NCI-H1092 treated with DMSO at 0.1 percent for 48 hours (cell line): ENCODE measurements around the gene CORO6.
A peak's percentile ranks its signal among the peaks of the same experiment; 100 is the strongest.
"Not testable (repeated sequence)": the region's sequence is repeated elsewhere in the genome, so short reads cannot be mapped to it uniquely, and the experiment has no call there.

ENCODE experiments used
- DNase-seq: peaks from one replicate; lab custom pipeline; 2025; lab: John Stamatoyannopoulos, UW

The CORO6 gene

GRCh38 chr17:29622337-29623282 is at the start of gene CORO6:
Gene CORO6, minus strand, starts transcription at chr17:29622912. Its CDS starts 1,491 bp downstream, at chr17:29621421.
- DNase-seq = peak; percentile 56

DNA sequence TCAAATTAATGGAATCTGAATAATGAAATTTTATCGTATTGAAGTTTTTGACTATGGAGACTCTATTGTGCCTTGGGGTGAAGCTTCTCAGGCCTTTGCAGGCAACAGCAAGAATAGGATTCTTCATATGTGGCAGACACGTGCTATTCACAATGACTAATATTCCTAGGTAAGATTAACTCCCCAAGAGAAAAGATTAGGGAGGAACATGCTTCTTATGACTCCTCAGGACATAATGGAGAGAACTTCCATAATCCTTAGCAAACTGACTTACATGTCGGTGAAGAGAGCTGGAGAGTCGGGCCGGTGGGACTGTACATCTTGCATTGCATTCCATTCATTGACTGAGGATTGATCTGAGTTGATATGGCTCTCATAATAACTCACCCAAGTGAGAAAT is 48.9 kb upstream of the CORO6 start:
- DNase-seq = no peak

DNA sequence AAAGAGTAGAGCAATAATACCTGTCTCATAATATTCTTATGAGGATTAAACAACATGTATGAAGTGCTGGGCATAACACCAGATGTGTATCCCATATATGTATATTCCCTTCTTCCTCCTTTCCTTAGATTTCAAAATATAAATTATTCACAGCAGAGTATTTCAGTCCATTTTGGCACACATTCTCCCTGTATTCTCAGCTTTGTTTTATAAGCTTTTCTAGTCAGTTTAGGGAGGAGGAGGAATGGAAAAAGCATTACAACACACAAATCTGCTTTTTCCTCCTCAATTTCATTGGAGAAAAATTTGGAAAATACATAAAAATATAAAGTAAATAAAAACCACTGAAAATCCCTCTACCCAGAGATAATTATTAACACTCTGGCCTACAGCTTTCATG is 46.6 kb upstream of the CORO6 start:
- DNase-seq = no peak

DNA sequence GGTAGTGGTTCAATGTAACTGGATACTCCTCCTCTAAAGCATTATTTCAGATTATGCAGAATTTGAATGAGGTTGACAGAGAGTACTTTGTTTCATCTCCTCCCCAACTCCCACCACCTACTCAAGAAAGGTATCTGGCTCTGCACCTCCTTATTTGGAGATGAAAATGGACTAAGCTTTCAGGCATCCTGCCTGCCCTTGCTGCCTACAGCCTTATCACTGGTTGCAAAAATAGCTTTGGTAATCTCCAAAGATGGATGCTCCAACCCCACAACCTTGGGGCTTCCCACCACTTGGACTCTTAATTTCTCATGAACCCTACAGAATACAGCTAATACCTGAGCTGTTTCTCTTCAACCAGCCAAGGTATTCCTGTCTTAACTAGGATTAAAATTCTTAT is 45.3 kb upstream of the CORO6 start:
- DNase-seq = no peak

- DNase-seq = no peak
These were observed 42.7 kb upstream of the CORO6 start for GRCh38 chr17:29665481-29665810.

- DNase-seq = no peak
These were observed 42.2 kb upstream of the CORO6 start for GRCh38 chr17:29664743-29665480.

DNA sequence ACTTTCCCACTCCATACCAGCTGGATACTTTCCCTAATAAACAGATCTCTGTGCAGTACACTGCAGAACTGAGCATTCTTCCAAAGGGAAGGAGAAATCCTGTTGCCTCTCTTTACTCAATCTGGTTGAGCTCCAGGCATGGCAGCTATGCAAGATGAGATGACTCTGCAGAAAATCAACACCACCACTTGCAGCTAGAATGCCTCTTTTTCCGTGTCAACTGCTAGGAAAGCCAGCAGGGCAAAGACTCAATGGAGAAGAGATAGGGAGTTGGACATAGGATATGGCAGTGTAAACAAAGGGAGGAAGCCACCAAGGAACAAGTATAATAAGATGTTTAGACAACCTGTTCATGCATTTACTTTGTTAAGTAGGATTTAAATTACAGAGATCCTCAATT is 40.4 kb upstream of the CORO6 start:
- DNase-seq = peak; percentile 6

DNA sequence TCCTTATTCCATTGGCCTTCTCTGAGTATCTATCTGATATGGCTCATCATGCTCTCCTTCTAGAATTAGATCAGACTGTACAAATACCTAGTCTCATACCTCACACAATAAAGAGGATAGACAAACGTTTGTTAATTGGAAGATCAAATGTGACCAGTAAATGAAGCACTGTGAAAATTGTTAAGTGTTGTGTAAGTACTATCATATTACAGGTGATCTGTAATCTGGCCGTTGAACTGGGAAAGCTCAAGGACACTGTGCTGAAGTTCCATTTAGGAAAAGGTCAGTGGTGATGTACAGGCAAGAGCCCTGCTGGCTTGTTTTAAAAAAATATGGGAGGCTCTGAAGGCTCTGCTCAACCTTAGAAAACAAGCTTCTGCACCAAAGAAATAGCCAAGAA is 38.5 kb upstream of the CORO6 start:
- DNase-seq = peak; percentile 25

GRCh38 chr17:29659155-29659554 is 36.4 kb upstream of the CORO6 start:
- no peak for DNase-seq

DNA sequence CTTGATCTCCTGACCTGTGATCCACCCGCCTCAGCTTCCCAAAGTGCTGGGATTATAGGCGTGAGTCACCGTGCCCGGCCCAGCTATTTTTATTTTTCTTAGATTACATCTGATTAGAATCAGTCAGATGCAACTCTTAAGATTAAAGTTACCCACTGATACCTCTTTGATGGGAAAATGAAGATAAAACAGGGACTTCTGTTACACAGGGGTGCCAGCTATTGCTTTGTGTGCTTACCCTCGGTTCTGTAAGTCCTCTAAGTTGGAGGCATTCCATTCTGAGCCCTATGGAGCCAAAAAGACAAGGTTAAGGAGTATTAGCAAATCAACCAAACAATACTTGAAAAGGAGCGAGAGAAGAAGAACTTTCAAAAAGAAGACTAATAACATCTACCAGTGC is 32.6 kb upstream of the CORO6 start:
- DNase-seq = no peak

DNA sequence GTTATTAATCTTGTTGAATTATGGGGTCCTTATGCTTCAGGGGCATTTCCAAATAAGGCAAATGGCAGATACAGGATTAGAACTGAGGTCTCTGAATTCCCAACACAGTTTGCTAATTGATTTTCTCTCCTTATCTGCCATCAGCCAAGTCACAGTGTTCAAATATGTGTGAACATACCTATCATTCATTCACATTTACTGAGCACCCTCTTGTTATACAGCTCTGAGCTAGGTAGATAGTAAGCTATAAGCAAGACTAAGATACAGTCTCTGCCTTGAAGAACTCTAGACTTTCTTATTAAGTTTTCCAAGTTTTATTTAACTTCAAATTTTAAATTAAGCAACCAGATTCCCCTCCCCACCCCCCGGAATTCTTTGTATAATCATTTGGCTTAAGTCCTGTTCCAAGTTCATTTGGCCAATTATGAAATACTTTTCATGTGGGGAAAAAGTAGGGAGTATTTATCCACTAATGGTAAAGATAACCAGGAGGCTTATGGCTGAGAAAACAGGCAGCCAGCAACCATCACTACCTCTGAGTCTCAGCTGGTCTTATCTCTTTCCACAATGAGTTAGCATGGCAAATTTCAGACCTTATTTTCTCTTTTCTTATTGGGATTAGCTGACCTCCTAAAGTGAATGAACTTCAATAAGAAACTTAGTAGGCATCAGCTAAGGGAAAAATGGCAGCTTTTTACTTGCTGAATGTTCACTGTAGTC is 31.4 kb upstream of the CORO6 start:
- DNase-seq = no peak

DNA sequence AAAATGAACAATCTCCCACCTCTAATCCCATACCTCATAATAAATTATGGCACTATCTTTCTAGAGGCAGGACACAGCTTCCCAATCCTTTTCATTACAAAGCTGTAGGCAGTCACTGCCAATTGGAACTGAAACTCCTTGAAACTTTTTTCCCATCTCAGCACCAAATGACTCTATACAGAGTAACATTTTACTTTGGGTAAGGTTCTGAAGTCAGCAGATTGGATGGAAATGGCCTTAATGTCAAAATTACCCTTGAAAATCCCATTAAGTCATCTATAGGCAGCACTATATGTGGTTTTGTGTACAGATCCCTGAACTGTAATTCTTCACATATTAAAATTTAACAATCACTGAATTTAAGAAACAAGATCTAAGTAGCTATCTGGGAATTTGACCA is 30.3 kb upstream of the CORO6 start:
- DNase-seq = no peak

DNA sequence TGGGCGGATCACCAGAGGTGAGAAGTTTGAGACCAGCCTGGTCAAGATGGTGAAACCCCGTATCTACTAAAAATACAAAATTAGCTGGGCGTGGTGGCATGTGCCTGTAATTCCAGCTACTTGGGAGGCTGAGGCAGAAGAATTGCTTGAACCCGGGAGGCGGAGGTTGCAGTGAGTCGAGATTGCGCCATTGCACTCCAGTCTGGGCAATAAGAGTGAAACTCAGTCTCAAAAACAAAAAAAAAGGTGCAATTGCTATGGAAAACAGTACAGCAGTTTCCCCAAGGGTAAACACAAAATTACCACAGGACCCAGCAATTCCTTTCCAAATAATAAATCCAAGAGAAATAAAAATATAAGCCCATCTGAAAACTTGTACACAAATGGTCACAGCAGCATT is 29.2 kb upstream of the CORO6 start:
- DNase-seq = not testable (repeated sequence)

DNA sequence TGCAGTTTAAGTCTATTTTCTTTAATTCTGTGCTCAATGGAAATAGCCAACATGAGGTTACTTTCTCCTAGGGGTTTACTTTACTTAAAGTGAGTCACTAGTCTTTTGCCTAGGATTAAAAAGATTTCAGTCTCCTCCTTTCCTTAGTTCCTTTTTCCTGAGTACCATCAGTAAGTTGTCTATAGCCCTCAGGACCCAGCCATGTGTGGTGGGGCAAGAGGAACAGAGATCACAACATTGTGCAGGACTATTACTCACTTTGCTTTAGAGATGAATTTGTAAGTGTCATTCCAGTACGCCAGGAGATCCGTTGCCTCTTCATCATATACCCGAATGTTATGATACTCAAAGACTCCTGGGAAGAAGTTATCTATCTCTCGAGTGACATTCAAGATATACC is 27.7 kb upstream of the CORO6 start:
- DNase-seq = no peak

GRCh38 chr17:29649359-29649758 is 26.6 kb upstream of the CORO6 start:
- no peak for DNase-seq

- no peak for DNase-seq
These were observed 25.3 kb upstream of the CORO6 start for GRCh38 chr17:29648005-29648404.

GRCh38 chr17:29645515-29646051 is 22.9 kb upstream of the CORO6 start:
- DNase-seq = no peak

GRCh38 chr17:29643817-29644160 is 21.1 kb upstream of the CORO6 start:
- no peak for DNase-seq

DNA sequence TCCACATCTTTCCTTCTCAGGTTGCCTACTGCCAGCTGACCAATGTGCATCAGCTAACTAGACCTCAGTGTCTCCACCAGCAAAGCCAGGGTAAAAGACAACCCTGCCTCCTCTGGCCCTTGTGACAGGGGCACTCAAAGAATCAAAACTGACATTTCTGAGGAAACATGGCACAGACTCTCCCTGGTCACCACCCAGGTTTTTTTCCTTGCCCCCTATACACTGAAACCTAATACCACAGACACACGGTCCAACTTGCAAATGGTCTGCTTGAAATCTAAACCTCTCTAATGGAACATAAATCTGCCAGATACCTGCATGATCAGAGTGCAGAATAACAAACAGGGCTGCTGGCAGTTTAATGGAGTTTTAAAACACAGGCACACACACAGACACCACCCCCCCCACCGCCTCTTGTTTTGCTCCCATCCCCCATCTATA is 19.5 kb upstream of the CORO6 start:
- DNase-seq = peak; percentile 51

DNA sequence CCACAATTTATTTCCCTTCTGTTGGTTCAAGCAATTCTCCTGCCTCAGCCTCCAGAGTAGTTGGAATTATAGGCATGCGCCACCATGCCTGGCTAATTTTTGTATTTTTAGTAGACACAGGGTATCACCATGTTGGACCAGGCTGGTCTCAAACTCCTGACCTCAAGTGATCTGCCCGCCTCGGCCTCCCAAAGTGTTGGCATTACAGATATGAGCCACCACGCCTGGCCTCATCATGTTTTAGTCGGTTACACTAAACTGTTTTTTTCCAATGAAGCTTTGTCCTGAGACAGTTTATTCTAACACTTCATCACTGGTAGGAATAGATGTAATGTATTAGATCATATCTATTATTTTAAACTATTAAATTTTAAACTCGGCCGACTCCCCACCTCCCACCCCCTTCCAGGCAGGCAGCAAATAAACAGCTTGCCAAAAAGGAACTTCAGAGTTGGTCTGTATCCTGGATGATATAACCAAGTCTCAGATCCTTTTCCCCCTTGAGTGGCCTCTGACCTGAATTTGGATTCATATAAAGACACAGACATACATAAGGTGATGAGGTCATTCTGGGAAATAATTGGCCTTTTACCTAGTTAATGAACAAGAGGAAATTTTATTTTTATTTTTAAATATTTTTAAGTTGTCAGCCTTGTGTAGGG is 18.4 kb upstream of the CORO6 start:
- DNase-seq = no peak

GRCh38 chr17:29640413-29640812 is 17.7 kb upstream of the CORO6 start:
- DNase-seq = no peak

DNA sequence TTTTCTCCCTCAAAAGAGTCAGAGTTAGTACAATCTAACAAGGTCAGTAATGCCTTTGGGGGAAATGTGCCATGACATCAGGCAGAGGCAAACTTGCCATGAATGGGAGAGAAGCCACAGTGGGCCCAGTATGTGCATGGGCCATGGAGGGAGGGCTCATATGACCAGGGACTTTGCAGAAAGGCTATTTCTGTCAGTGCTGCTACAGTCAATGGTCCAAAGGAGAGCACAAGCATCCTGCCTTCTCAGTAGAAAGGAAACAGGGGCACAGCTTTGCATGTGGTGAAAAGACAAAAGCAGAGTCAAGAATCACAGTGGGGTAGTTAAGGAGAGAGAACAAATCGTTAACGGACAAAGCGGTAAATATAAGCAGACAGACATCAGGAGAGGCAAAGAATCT is 11.2 kb upstream of the CORO6 start:
- DNase-seq = no peak
